Inflammatory macrophage (primary cell): ENCODE data around the gene INIP.

Experiments used
- DNase-seq, 2 donors: peaks; one replicate each; pipeline ENCODE4 v3.0.0-alpha.2; 2020 to 2022

Gene INIP

DNA sequence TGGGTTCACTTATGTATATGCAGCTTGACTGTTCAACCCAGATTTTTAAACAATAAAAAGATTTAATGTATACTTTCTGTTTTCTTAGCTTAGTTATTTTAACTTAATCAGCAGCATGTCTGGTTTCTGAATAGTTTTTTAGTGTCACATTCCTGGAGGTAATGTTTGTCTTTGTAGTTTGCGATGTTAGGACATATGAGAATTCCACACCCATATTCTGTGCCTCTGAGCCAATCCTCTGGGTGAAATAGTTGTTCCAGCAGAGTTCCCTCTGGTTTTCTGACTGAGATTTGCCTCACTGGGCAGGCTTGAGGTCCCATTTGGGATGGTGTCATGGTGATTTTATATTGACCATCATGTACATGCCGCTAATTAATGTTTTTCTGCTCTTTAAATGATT, 48.6 kb downstream of the INIP start:
- DNase-seq: no peak

DNA sequence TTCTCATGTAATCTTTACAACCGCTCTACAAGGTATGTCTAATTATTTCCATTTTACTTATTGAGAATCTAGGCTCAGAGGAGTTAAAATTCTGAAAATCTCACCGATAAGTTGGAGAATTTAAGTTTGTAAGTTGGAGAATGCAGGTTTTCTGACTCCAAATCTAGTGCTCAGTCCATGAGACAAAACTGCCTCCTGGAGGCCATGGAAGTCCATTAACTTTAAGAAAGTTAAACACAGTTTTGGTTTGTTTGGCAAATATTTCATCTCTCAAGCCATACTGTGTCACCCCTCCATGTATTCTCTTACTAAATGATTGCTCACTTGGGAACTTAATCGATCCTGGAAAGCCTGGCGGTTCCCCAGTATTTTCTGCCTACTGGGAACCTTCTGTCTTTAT, 52.6 kb downstream of the INIP start:
- peak; percentile 11 to 35 for DNase-seq

GRCh38 chr9:112664531-112664930, 53.4 kb downstream of the INIP start:
- DNase-seq: no peak

GRCh38 chr9:112663681-112664080, 54.2 kb downstream of the INIP start:
- no peak for DNase-seq

- DNase-seq: no peak
Observed at GRCh38 chr9:112659906-112660305, 58.0 kb downstream of the INIP start.

GRCh38 chr9:112655668-112656067, 62.2 kb downstream of the INIP start:
- no peak for DNase-seq

GRCh38 chr9:112654282-112654681, 63.6 kb downstream of the INIP start:
- DNase-seq: no peak

- DNase-seq: no peak
Observed at GRCh38 chr9:112648624-112649023, 69.3 kb downstream of the INIP start.

GRCh38 chr9:112647596-112647995, 70.3 kb downstream of the INIP start:
- no peak for DNase-seq

- no peak for DNase-seq
Observed at GRCh38 chr9:112642126-112642525, 75.8 kb downstream of the INIP start.

DNA sequence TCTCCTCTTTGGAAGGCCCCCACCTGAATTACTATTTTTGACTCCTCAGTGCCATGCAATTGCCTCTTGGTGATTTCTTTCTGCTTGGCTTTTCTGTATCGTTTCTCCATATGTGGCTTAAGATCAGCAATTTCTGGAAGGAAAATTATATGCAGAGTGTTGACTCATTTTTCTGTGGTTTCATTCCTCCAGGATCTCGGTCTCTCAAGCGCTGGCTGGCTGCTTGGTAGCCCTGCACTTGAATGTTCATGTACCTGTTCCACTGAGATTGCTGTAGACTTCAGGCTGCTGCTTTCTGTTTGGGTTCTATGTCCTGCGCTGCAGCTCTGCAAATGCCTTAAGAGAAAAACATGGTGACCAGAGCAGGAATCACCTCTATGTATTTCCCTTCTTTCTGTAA, 77.6 kb downstream of the INIP start:
- DNase-seq: no peak
